Uterus (tissue), 2 donors: Measurements from ENCODE around the gene TBC1D16.

Source experiments
- POLR2A ChIP-seq, 2 donors: fragments of 450-650 bp; IDR thresholded peaks; one replicate each; pipeline ENCODE4 v1.6.1; 2016; ENCODE audit warnings: antibody characterized with exemption in 2 of 2, mild to moderate bottlenecking in 1 of 2, moderate library complexity in 1 of 2
- TF ChIP-seq, protein P1 (sequence below), 4 experiments: fragments of 200-600 bp in 2 of 4; fragments of 450-650 bp in 2 of 4; sonication (generic) in 2 of 4; IDR thresholded peaks; one replicate each; pipeline ENCODE4 v1.5.1; 2016 to 2019; ENCODE audit warnings: antibody characterized with exemption in 4 of 4, mild to moderate bottlenecking in 2 of 4, moderate library complexity in 1 of 4

GRCh38 chr17:79933863-79934652, 101.6 kb downstream of the TBC1D16 start:
- TF ChIP-seq POLR2A (IDR thresholded peaks at IDR 0.05): no peak
- TF ChIP-seq, protein P1, sequence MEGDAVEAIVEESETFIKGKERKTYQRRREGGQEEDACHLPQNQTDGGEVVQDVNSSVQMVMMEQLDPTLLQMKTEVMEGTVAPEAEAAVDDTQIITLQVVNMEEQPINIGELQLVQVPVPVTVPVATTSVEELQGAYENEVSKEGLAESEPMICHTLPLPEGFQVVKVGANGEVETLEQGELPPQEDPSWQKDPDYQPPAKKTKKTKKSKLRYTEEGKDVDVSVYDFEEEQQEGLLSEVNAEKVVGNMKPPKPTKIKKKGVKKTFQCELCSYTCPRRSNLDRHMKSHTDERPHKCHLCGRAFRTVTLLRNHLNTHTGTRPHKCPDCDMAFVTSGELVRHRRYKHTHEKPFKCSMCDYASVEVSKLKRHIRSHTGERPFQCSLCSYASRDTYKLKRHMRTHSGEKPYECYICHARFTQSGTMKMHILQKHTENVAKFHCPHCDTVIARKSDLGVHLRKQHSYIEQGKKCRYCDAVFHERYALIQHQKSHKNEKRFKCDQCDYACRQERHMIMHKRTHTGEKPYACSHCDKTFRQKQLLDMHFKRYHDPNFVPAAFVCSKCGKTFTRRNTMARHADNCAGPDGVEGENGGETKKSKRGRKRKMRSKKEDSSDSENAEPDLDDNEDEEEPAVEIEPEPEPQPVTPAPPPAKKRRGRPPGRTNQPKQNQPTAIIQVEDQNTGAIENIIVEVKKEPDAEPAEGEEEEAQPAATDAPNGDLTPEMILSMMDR (IDR thresholded peaks at IDR 0.05): no peak
